HG02610 (cell line): Measurements from ENCODE around the gene MAML1.

Experiments used
- ATAC-seq: cut with Tn5 transposase; IDR thresholded peaks from one replicate; pipeline ENCODE4 v1.9.1; 2021; ENCODE audit warnings: mild to moderate bottlenecking, moderate library complexity; ENCODE audit not compliant: unreplicated experiment

The MAML1 gene

GRCh38 chr5:179791881-179792611 lies 59.4 kb downstream of the MAML1 start:
- ATAC-seq, result no peak

DNA sequence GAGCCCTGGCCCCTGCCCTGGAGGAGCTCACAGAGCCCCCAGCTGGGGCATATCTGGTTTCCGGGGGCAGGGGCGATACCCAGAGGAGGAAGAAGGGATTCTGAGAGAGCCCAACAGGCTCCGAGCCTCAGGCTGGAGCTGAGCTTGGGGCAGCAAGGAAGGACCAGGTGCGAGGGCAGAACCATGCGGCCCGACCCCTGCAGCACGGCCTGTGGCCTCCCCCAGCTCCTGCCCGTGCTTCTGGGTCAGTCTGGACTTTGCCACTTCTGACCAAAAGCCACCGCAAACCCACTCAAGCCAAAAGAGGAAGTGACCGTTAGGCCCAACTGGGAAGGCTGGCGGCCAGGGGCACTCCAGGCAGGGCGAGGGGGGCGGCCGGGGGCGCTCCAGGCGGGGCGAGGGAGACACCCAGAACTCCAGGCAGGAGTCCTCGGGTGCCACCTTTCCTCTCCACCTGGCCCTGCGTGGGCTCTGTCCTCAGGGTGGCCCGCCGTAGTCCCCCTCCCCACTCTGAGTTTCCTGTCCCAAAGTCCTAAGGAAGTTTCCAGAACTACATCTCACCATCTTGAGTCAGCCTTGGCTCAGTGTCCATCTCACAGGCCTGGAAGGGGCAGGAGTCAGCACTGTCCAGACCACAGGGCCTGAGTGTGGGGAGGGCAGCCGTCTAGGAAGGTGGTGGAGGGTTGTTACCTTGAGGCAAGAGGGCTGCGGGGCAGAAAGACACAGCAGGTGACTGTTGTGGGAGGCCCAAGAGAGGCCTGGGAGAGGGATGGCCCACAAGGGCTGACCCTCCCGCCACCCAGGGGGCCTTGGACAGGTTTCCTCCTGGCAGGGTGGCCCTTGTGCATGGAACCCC lies 60.2 kb downstream of the MAML1 start:
- no peak for ATAC-seq

GRCh38 chr5:179793468-179794139 lies 61.0 kb downstream of the MAML1 start, which contains the start of gene LTC4S:
Gene LTC4S, plus strand, starts transcription at chr5:179793986. Its CDS starts 95 bp downstream, at chr5:179794081.
- no peak for ATAC-seq

GRCh38 chr5:179794171-179794570 lies 61.5 kb downstream of the MAML1 start:
- ATAC-seq, result no peak

- no peak for ATAC-seq
Observed at GRCh38 chr5:179794575-179794974, 62.0 kb downstream of the MAML1 start.

- ATAC-seq, result no peak
Observed at GRCh38 chr5:179795049-179795862, 62.6 kb downstream of the MAML1 start.

DNA sequence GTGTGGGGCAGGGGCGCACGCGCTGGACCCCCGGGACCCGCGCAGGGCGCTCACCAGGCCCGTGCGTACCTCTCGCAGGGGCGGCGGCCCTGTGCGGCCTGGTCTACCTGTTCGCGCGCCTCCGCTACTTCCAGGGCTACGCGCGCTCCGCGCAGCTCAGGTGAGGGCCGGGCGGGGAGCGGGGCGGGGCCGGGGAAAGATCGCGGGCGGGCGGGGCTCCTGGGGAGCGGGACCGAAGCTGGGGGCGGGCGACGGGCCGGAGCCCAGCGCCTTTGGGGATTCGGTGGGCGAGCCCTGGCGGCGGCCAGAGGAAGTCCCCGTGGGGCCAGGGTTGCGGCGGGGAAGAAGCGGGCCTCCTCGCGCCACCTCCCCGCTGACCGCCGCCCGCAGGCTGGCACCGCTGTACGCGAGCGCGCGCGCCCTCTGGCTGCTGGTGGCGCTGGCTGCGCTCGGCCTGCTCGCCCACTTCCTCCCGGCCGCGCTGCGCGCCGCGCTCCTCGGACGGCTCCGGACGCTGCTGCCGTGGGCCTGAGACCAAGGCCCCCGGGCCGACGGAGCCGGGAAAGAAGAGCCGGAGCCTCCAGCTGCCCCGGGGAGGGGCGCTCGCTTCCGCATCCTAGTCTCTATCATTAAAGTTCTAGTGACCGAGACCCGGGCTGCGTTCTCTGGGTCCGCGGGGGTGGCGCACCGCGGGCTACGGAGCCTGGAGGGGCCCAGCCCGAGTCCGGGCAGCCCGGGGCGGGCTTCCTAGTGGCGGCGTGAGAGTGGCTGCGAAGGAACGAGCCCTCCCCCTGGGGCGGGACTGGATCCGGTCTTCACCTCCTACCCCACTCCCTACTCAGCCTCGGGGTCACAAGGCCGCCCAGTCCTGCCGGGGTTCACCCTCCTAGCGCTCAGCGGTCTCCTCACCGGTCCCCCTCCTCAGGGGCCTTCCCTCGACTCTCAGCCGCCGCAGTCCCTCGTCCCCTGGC lies 63.5 kb downstream of the MAML1 start:
- ATAC-seq, result peak; percentile 71

DNA sequence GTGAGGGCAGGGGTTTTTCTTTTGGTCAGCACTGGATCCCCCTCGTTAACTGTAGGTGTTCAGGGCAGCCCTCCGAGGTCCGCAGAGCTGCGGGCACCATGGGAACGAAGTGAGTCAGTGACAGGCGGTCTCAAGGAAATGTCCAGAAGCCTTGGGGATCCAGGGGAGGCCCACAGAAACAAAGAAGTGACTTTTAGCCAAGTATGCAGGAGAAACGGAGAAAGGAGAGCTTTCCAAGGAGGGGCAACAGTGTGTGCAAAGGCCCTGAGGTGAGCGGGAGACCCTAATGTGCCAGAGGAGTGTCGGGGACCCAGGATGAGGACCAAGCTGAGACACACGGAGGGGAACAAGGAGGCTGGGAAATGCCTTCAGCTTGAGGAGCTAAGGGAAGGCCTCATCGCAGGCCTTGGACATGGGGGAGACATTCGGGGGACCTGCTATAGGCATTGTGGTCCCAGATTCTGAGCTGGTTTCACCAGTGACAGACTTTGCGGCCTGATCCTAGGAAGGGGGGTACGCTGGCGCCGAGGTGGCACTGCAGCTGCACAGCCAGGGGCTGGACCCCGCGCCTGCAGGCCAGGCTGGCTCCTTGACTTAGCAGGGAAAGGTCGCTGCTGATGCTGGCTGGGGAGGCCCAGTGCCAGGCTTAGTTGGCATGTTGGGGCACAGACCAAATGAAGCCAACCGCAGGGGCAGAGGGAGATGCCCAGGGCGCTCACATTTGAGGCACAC lies 64.4 kb downstream of the MAML1 start:
- ATAC-seq, result no peak

DNA sequence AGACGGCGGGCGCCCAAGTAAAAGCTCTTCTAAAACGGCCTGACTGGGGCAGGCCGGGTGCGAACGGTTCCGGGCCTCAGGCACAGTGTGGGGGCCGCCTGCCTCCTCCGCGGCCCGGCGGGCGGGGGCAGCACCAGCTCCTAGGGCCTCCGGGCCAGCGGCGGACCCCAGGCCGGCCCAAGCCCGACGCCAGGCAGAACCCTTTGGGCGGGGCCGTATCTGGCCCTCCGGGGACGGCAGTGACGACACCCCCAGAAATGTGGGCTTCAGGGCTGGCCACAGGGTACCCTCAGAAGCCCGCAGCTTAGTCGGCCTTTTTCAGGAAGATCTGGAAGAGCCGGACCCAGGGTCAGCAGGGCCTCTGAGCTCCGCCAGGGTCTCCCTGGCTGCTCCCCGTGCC lies 65.1 kb downstream of the MAML1 start:
- ATAC-seq, result no peak

GRCh38 chr5:179798144-179798770 lies 65.6 kb downstream of the MAML1 start:
- ATAC-seq, result no peak

DNA sequence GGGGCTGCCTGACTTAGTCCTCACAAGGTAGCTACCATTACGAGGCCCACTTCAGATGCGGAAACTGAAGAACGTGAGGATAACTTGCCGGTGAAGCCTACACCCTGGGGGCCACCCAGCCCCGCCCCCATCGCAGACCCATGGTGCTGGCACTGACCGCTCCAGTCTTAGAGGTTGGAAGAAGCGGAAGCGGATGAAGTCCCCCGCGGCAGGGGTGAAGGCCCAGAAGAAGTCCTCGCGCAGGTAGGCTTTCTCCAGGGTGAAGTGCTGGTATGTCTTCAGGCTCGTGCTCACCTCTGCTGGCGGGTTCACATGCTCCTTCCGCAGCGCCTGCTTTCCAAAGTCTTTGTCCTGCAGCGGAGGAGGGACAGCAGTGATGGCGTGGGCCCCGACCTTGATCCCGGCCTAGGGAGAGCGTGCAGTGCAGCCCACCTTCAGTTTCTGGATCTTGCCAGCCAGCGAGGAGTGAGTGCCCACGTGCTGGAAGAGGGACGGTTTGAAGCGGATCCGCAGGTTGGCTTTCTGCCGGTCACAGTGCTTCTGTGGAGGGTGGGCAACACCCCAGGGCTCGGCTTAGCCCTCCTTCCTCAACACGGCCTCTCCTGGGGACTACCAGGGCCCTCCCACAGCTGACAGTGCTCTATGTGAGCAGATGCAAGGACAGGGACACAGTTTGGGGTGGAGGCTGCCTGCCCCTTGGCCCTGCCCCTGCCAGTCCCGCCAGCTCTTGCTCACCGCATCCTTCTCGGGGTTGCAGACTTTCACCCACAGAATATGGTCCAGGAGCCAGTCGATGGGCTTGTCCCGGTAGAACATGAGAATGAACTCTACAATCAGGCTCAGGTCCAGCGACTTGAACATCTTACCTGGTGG lies 66.4 kb downstream of the MAML1 start:
- no peak for ATAC-seq

DNA sequence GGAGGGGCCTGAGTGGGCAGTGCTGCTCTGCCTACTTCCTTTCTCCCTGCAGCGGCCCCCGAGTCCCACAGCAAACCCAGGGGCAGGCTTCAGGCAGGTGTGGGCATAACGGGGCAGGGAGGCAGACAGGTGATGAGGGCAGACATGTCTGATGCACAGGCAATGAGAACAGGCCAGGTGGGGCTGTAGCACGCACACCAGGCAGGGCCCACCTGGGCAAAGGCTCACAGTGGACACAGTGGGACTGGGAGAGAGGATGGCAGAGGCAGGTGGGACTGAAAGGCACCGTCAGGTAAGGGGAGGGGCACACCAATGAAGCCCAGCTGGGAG lies 67.0 kb downstream of the MAML1 start:
- no peak for ATAC-seq

DNA sequence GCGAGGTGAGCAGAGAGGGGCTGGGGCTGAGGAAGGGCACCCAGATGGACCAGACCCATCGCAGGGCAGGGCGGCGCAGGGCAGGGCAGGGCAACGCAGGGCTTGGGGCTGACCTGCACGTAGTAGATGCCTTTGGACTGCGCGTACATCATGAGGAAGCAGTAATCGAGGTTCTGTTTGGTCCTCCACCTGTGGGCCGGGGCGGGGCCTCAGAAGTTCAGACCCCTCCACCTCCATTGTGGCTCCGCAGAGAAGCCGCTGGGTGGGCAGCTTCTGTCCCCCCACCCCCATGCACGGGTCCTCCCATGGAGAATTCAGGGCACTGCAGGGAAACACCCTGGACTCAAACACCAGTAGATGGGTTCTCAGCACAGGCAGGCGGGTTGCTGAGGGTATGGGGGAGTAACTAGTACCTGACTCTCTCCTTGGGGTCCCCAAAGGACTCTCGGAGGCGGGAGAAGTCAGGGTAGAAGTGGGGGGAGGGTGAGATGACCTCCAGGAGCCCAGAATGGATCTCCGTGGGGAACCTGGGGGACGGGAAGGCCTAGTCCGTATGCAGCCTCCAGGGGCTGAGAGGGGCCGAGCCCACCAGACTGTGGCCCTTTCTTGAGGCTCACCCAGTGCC lies 67.6 kb downstream of the MAML1 start:
- no peak for ATAC-seq

DNA sequence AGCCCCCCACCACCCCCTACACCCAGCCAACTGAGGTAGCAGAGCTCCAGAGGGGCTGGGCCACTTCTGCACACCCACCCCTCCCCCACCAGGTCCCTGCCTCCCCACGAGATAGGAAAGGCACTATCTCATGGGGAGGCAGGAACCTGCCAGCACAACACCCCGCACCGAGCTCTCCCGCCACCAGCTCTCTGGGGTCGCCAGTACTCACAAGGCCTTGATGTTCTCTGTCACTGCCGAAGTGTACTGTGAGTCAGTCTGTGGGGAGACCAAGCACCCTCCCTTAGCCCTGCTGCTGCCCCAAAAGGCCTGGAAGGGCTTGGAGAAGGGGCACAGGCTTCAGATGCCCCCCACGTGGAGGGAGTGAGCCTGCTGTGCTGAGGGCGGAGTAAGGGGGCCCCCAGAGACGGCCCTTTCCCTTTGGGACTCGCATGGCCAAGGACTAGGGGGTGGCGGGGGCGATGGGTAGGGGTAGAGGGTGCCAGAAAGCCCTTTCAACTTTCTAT lies 68.1 kb downstream of the MAML1 start:
- ATAC-seq, result no peak

GRCh38 chr5:179801304-179802206 lies 68.9 kb downstream of the MAML1 start:
- no peak for ATAC-seq
